ENCODE measurements around the gene GPATCH4. TPM values are rescaled to one million over a fixed set of nuclear protein-coding genes. Genes with fewer than 3 reads are reported as not detected.

Gene GPATCH4
- total RNA-seq, 2 experiments from 2014 or later: 35.3 to 36.3 TPM

DNA sequence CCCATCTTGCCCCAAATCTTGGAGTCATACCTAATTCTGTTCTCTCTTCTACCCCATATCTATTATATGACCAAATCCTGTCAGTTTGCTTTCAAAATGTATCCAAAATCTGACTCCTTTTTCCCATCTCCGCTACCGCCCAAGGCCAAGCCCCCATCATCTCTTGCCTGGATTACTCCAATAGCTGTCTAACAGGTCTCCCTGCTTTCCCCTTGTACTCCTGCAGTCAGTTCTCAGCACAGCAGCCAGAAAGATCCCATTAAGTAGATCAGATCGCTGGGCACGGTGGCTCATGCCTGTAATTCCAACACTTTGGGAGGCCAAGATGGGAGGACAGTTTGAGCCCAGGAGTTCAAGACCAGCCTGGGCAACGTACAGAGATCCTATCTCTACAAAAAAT lies 48.8 kb downstream of the GPATCH4 start:
- H3K36me3 ChIP-seq (ENCODE audit: insufficient read depth, low read length): no peaks in the 10 kb centered on the region
- H3K9me3 ChIP-seq (ENCODE audit: control insufficient read depth in 1 of 2, insufficient read depth in 1 of 2, low read length in 2 of 2): no peaks in the 10 kb centered on the region
- no peaks in the 10 kb centered on the region for H3K4me1 ChIP-seq (ENCODE audit: insufficient read depth, low read length)
- Mint-ChIP-seq H3K9me3 (no peaks in the 10 kb centered on the region), H3K4me3 (no peak overlapping the region), H3K27me3 (no peaks in the 10 kb centered on the region), H3K4me1 (ENCODE audit: low read depth) (no peaks in the 10 kb centered on the region), H3K27ac (no peak overlapping the region), H3K36me3 (ENCODE audit: low read depth) (no peaks in the 10 kb centered on the region)
- H3K27me3 ChIP-seq (ENCODE audit: control insufficient read depth in 1 of 2, insufficient read depth in 2 of 2, low read length in 2 of 2): no peaks in the 10 kb centered on the region
- CTCF ChIA-PET: interaction anchor here (2.3 kb wide), 1 partner anchor 72 kb away, joined by 5 read pairs; no protein-coding TSS in a partner anchor
- ATAC-seq (ENCODE audit: poor library complexity) (no peak), DNase-seq (no peak)
- intact Hi-C loops (cut with DNase I, micrococcal nuclease): no loop called here
- H3K4me3 ChIP-seq (ENCODE audit: low read length): no peak overlapping the region
- H3K27ac ChIP-seq (ENCODE audit: low read depth in 1 of 2, low read length in 2 of 2): no peak overlapping the region
- TF ChIP-seq, protein P1, sequence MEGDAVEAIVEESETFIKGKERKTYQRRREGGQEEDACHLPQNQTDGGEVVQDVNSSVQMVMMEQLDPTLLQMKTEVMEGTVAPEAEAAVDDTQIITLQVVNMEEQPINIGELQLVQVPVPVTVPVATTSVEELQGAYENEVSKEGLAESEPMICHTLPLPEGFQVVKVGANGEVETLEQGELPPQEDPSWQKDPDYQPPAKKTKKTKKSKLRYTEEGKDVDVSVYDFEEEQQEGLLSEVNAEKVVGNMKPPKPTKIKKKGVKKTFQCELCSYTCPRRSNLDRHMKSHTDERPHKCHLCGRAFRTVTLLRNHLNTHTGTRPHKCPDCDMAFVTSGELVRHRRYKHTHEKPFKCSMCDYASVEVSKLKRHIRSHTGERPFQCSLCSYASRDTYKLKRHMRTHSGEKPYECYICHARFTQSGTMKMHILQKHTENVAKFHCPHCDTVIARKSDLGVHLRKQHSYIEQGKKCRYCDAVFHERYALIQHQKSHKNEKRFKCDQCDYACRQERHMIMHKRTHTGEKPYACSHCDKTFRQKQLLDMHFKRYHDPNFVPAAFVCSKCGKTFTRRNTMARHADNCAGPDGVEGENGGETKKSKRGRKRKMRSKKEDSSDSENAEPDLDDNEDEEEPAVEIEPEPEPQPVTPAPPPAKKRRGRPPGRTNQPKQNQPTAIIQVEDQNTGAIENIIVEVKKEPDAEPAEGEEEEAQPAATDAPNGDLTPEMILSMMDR (IDR thresholded peaks at IDR 0.05): no peak
- POLR2A ChIA-PET: no interaction called here

DNA sequence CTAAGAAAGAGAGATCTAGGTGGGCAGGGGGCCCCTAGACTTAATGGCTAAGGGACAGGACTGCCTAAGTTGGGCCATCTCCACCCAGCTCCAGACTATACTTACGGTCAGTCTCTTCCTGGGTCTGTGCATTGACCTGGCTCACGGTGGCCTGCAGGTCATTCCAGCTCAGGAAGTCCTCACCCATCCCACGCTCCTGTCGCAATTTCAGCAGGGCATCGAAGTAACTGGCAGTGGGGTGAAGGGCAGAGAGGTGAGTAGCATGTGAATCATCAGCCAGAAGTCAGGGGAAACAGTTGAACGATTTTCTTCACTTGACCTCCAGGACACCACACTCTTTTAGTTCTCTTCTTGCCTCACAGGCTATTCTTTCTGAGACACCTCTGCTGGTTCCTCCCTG lies 49.4 kb downstream of the GPATCH4 start:
- Histone ChIP-seq H3K4me3 (ENCODE audit: low read length) (no peak overlapping the region), H3K36me3 (ENCODE audit: insufficient read depth, low read length) (no peaks in the 10 kb centered on the region), H3K27me3 (ENCODE audit: control insufficient read depth in 1 of 2, insufficient read depth in 2 of 2, low read length in 2 of 2) (no peaks in the 10 kb centered on the region), H3K9me3 (ENCODE audit: control insufficient read depth in 1 of 2, insufficient read depth in 1 of 2, low read length in 2 of 2) (no peaks in the 10 kb centered on the region), H3K27ac (ENCODE audit: low read depth in 1 of 2, low read length in 2 of 2) (no peak overlapping the region), H3K4me1 (ENCODE audit: insufficient read depth, low read length) (no peaks in the 10 kb centered on the region)
- Mint-ChIP-seq H3K4me1 (ENCODE audit: low read depth) (no peaks in the 10 kb centered on the region), H3K9me3 (no peaks in the 10 kb centered on the region), H3K27me3 (no peaks in the 10 kb centered on the region), H3K27ac (no peak overlapping the region), H3K36me3 (ENCODE audit: low read depth) (no peaks in the 10 kb centered on the region), H3K4me3 (no peak overlapping the region)
- no peak for ATAC-seq (ENCODE audit: poor library complexity)
- POLR2A ChIA-PET: no interaction called here
- intact Hi-C loops (cut with DNase I, micrococcal nuclease): no loop called here
- peak in 2 of 14 experiments; percentile 32 to 50 for DNase-seq
- CTCF ChIA-PET: interaction anchor here (2.3 kb wide), 1 partner anchor 71 kb away, joined by 5 read pairs; no protein-coding TSS in a partner anchor
- TF ChIP-seq, protein P1 (IDR thresholded peaks at IDR 0.05): no peak

DNA sequence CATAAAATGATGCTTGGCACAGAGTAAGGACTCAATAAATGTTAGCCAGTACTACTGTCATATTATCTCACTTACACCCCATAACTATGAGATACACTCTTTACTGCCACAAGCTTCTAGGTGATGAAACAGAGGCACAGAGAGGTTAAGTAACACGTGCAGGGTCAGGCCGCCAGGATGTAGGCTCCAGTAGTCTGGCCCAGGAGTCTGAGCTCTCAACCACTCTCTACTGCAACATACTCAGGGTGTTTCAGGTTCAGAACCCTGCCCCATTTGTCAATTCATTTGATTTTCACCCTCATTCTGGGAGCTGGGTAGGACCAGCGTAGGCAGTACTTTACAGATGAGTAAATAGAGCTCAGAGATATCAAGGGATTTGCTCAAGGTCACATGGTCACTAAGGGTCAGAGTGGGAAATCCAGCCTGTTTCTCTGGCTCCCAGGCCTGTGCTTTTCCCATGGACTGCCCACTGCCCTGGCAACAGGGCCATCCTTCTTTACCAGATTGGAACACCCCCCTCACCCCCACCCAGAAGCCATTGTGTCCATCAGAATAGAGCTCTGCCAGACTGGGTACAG lies 50.1 kb downstream of the GPATCH4 start:
- TF ChIP-seq, protein P1 (IDR thresholded peaks at IDR 0.05): no peak
- no peaks in the 10 kb centered on the region for H3K36me3 ChIP-seq (ENCODE audit: insufficient read depth, low read length)
- Mint-ChIP-seq H3K36me3 (ENCODE audit: low read depth) (no peaks in the 10 kb centered on the region), H3K27me3 (no peaks in the 10 kb centered on the region), H3K27ac (no peak overlapping the region), H3K4me3 (no peak overlapping the region), H3K9me3 (no peaks in the 10 kb centered on the region), H3K4me1 (ENCODE audit: low read depth) (no peaks in the 10 kb centered on the region)
- no peaks in the 10 kb centered on the region for H3K27me3 ChIP-seq (ENCODE audit: control insufficient read depth in 1 of 2, insufficient read depth in 2 of 2, low read length in 2 of 2)
- H3K4me1 ChIP-seq (ENCODE audit: insufficient read depth, low read length): no peaks in the 10 kb centered on the region
- no peak for ATAC-seq (ENCODE audit: poor library complexity)
- no peak overlapping the region for H3K27ac ChIP-seq (ENCODE audit: low read depth in 1 of 2, low read length in 2 of 2)
- no peaks in the 10 kb centered on the region for H3K9me3 ChIP-seq (ENCODE audit: control insufficient read depth in 1 of 2, insufficient read depth in 1 of 2, low read length in 2 of 2)
- intact Hi-C loops (cut with DNase I, micrococcal nuclease): no loop called here
- POLR2A ChIA-PET: no interaction called here
- no peak for DNase-seq
- H3K4me3 ChIP-seq (ENCODE audit: low read length): no peak overlapping the region
- CTCF ChIA-PET: interaction anchor here (0.9 to 2.3 kb wide), 2 partner anchors 70 to 105 kb away, joined by 3 to 5 read pairs; no protein-coding TSS in a partner anchor
